ENCODE data around the gene TSSK6. TPM values are rescaled to one million over a fixed set of nuclear protein-coding genes. Genes with fewer than 3 reads are reported as not detected.

The TSSK6 gene
- total and polyA plus RNA-seq, 2 experiments from 2014 or later = 0.87 to 1.3 TPM

GRCh38 chr19:19504754-19505668 is 10.3 kb downstream of the TSSK6 start:
- H3K4me2 ChIP-seq = no peak overlapping the region
- TF ChIP-seq, protein P1, sequence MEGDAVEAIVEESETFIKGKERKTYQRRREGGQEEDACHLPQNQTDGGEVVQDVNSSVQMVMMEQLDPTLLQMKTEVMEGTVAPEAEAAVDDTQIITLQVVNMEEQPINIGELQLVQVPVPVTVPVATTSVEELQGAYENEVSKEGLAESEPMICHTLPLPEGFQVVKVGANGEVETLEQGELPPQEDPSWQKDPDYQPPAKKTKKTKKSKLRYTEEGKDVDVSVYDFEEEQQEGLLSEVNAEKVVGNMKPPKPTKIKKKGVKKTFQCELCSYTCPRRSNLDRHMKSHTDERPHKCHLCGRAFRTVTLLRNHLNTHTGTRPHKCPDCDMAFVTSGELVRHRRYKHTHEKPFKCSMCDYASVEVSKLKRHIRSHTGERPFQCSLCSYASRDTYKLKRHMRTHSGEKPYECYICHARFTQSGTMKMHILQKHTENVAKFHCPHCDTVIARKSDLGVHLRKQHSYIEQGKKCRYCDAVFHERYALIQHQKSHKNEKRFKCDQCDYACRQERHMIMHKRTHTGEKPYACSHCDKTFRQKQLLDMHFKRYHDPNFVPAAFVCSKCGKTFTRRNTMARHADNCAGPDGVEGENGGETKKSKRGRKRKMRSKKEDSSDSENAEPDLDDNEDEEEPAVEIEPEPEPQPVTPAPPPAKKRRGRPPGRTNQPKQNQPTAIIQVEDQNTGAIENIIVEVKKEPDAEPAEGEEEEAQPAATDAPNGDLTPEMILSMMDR (IDR thresholded peaks at IDR 0.05; ENCODE audit: poor library complexity) = no peak
- TF ChIP-seq EZH2 (IDR thresholded peaks at IDR 0.05; ENCODE audit: borderline replicate concordance) = no peak
- no peak for TF ChIP-seq EZH2phosphoT487 (IDR thresholded peaks at IDR 0.05; ENCODE audit: low read depth, severe bottlenecking, unreplicated experiment)
- H3K9me2 ChIP-seq (replicated peaks; ENCODE audit: insufficient read depth) = no peaks in the 10 kb centered on the region
- WGBS (ENCODE audit: low lambda C conversion rate, missing lambda C conversion rate) = 94% methylated on average over 19 of the region's 23 CpGs
- no peak for DNase-seq (ENCODE audit: low spot score)
- H3K4me1 ChIP-seq (ENCODE audit: insufficient read depth) = no peaks in the 10 kb centered on the region
- H3K4me3 ChIP-seq = no peak overlapping the region
- H3K79me2 ChIP-seq = no peaks in the 10 kb centered on the region
- H3K36me3 ChIP-seq (replicated peaks; ENCODE audit: insufficient read depth, low read depth) = no peaks in the 10 kb centered on the region
- no peaks in the 10 kb centered on the region for H3K27me3 ChIP-seq
- H4K20me1 ChIP-seq (ENCODE audit: insufficient read depth, poor library complexity, severe bottlenecking) = no peaks in the 10 kb centered on the region
- no peak overlapping the region for H2AFZ ChIP-seq
- no peaks in the 10 kb centered on the region for H3K9me3 ChIP-seq (ENCODE audit: low read depth)
- H3K27ac ChIP-seq = no peak overlapping the region

DNA sequence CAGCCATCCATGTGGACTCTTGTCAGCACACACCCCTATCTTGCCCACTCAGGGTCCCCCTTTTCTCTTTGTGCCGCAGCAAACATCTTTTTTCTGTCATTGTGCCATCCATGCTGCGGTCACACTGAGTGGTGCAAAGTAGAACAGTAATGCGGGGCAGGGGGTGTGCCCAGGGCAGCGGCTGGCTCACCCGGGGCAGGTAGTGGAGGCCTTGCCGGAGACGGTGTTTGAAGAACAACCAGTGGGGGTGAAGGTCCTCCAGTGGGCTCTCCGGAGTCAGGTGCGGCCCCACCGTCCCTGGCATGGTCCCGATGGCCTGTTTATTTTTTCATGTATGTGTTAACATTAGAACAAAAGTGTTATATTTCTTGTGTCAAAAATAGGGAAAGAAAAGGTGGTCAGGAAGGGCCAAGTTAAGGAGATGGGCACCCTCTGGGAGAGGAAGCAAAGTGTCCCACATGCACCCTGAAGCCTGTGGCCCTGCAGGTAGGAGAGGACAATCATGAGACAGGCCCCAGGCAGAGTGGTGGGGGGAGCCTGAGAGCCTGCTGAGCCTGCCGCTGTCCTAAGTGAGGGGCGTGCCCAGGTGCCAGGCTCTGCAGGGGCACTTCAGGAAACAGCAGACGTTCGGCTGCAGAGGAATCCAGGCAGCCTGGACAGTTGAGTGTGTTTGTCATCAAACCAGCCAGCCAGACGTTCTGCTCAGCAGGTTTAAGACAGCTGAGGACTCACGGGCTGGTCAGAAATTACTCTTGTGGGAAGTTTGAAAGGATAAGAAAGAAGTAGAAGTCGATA is 12.3 kb downstream of the TSSK6 start:
- no peak overlapping the region for H3K27ac ChIP-seq
- no peaks in the 10 kb centered on the region for H4K20me1 ChIP-seq (ENCODE audit: insufficient read depth, poor library complexity, severe bottlenecking)
- no peak for DNase-seq (ENCODE audit: low spot score)
- no peaks in the 10 kb centered on the region for H3K9me3 ChIP-seq (ENCODE audit: low read depth)
- 91% methylated on average over 18 of the region's 18 CpGs for WGBS (ENCODE audit: low lambda C conversion rate, missing lambda C conversion rate)
- no peak overlapping the region for H2AFZ ChIP-seq
- no peaks in the 10 kb centered on the region for H3K9me2 ChIP-seq (replicated peaks; ENCODE audit: insufficient read depth)
- H3K27me3 ChIP-seq = no peaks in the 10 kb centered on the region
- H3K79me2 ChIP-seq = no peaks in the 10 kb centered on the region
- H3K4me1 ChIP-seq (ENCODE audit: insufficient read depth) = no peaks in the 10 kb centered on the region
- TF ChIP-seq EZH2 (IDR thresholded peaks at IDR 0.05; ENCODE audit: borderline replicate concordance) = no peak
- TF ChIP-seq EZH2phosphoT487 (IDR thresholded peaks at IDR 0.05; ENCODE audit: low read depth, severe bottlenecking, unreplicated experiment) = no peak
- TF ChIP-seq, protein P1 (IDR thresholded peaks at IDR 0.05; ENCODE audit: poor library complexity) = no peak
- H3K36me3 ChIP-seq (replicated peaks; ENCODE audit: insufficient read depth, low read depth) = no peaks in the 10 kb centered on the region
- H3K4me3 ChIP-seq = no peak overlapping the region
- H3K4me2 ChIP-seq = no peak overlapping the region

DNA sequence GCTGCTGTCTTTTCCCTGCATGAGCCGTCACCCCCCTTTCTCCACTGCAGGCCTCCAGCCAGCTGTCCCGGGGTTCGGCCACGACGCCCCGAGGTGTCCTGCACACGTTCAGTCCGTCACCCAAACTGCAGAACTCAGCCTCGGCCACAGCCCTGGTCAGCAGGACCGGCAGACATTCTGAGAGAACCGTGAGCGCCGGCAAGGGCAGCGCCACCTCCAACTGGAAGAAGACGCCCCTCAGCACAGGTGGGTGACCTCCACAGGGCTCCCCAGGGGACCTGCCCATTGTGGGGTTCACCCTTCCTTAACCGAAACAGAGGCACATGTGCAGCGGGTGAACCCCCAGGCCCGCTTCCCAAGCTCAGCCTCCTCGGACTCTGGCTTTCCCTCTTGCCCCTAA is 13.1 kb downstream of the TSSK6 start:
- no peak for DNase-seq (ENCODE audit: low spot score)
- Histone ChIP-seq H2AFZ (no peak overlapping the region), H3K27me3 (no peaks in the 10 kb centered on the region), H3K4me3 (no peak overlapping the region), H4K20me1 (ENCODE audit: insufficient read depth, poor library complexity, severe bottlenecking) (no peaks in the 10 kb centered on the region), H3K4me2 (no peak overlapping the region), H3K27ac (no peak overlapping the region), H3K36me3 (replicated peaks; ENCODE audit: insufficient read depth, low read depth) (no peaks in the 10 kb centered on the region), H3K9me3 (ENCODE audit: low read depth) (no peaks in the 10 kb centered on the region), H3K79me2 (no peaks in the 10 kb centered on the region), H3K4me1 (ENCODE audit: insufficient read depth) (no peaks in the 10 kb centered on the region), H3K9me2 (replicated peaks; ENCODE audit: insufficient read depth) (no peaks in the 10 kb centered on the region)
- TF ChIP-seq, protein P1 (IDR thresholded peaks at IDR 0.05; ENCODE audit: poor library complexity) = no peak
- TF ChIP-seq EZH2phosphoT487 (IDR thresholded peaks at IDR 0.05; ENCODE audit: low read depth, severe bottlenecking, unreplicated experiment) (no peak), EZH2 (IDR thresholded peaks at IDR 0.05; ENCODE audit: borderline replicate concordance) (no peak)
- WGBS (ENCODE audit: low lambda C conversion rate, missing lambda C conversion rate) = 95% methylated on average over 15 of the region's 19 CpGs

All from hepatocyte (in vitro differentiated cells).